Right kidney (tissue), 1 donor: Measurements from ENCODE around the gene LRRC56.
"Not testable (repeated sequence)": the region's sequence is repeated elsewhere in the genome, so short reads cannot be mapped to it uniquely, and the experiment has no call there.

Experiments
- DNase-seq: peaks from one replicate; pipeline ENCODE4 v3.0.0-alpha.2; 2016

LRRC56 gene

GRCh38 chr11:501001-501682 lies 36.2 kb upstream of the LRRC56 start:
- DNase-seq, result no peak

- no peak for DNase-seq
Observed at GRCh38 chr11:501683-502287, 35.5 kb upstream of the LRRC56 start.

- no peak for DNase-seq
Observed at GRCh38 chr11:502288-503178, 34.8 kb upstream of the LRRC56 start.

- no peak for DNase-seq
Observed at GRCh38 chr11:503179-503981, 33.9 kb upstream of the LRRC56 start.

- peak; percentile 78 for DNase-seq
Observed at GRCh38 chr11:504053-504993, 33.0 kb upstream of the LRRC56 start.

GRCh38 chr11:504994-505344 lies 32.4 kb upstream of the LRRC56 start:
- no peak for DNase-seq

GRCh38 chr11:506238-506994 lies 30.9 kb upstream of the LRRC56 start:
- peak; percentile 78 for DNase-seq

GRCh38 chr11:506995-507726 lies 30.2 kb upstream of the LRRC56 start, which contains the start of gene RNH1:
Gene RNH1 (minus strand): TSS chr11:507242. CDS start chr11:502162, 5,080 bp downstream.
- peak; percentile 96 for DNase-seq

GRCh38 chr11:507727-508515 lies 29.4 kb upstream of the LRRC56 start:
- no peak for DNase-seq

- no peak for DNase-seq
Observed at GRCh38 chr11:508956-509355, 28.4 kb upstream of the LRRC56 start.

- no peak for DNase-seq
Observed at GRCh38 chr11:512761-513595, 24.3 kb upstream of the LRRC56 start.

GRCh38 chr11:514606-515005 lies 22.7 kb upstream of the LRRC56 start:
- no peak for DNase-seq

GRCh38 chr11:515131-515530 lies 22.2 kb upstream of the LRRC56 start:
- DNase-seq, result no peak

GRCh38 chr11:516400-516799 lies 20.9 kb upstream of the LRRC56 start:
- no peak for DNase-seq

GRCh38 chr11:516918-517685 lies 20.2 kb upstream of the LRRC56 start:
- not testable (repeated sequence) for DNase-seq

GRCh38 chr11:518463-519202 lies 18.7 kb upstream of the LRRC56 start:
- DNase-seq, result peak; percentile 95
